MM.1S (cell line): ENCODE measurements around the gene CD8B.
"Not testable (repeated sequence)": the region's sequence is repeated elsewhere in the genome, so short reads cannot be mapped to it uniquely, and the experiment has no call there.

Experiments
- CTCF ChIP-seq: fragments of 300-600 bp; sonication (generic); IDR thresholded peaks from 2 replicates; pipeline ENCODE4 v1.5.1; 2016; ENCODE audit warnings: antibody characterized with exemption, low read length, mixed read lengths
- EZH2 ChIP-seq: fragments of 300-600 bp; sonication (generic); optimal IDR thresholded peaks from 2 replicates; pipeline ENCODE3; 2017; ENCODE audit warnings: low read depth, mild to moderate bottlenecking, antibody characterized with exemption, low read length, mixed read lengths
- EZH2phosphoT487 ChIP-seq: fragments of 300-600 bp; sonication (generic); IDR thresholded peaks from 2 replicates; pipeline ENCODE4 v1.6.1; 2018; ENCODE audit warnings: antibody characterized with exemption, low read length

GRCh38 chr2:86851581-86851980, 10.1 kb downstream of the CD8B start:
- TF ChIP-seq CTCF, EZH2phosphoT487, EZH2: not testable (repeated sequence)
